HG02973 (cell line): ENCODE data around the gene ATP6V1B1.
"Not testable (repeated sequence)": the region's sequence is repeated elsewhere in the genome, so short reads cannot be mapped to it uniquely, and the experiment has no call there.

Experiments
- ATAC-seq: cut with Tn5 transposase; IDR thresholded peaks from one replicate; pipeline ENCODE4 v1.9.1; 2021; ENCODE audit warnings: moderate library complexity; ENCODE audit not compliant: unreplicated experiment

ATP6V1B1 gene

DNA sequence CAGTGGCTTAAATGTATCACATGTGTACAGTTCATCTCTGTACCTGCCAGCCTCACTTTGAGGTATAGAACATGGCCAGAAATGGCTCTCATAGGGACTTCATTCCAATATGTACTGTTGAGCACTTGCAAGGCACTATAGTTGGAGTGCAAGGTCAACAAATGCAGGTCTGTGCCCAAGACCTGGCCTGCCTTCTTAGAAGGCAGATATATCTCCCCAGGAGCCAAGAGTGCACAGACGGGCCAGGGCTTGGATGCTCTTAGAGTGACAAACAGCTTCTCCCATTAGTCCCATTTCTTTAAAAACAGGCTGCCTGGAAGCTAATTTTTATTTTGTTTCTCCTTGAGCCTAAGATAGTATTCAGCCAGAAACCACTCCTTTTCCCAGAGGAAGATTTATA, 51.7 kb downstream of the ATP6V1B1 start:
- ATAC-seq = no peak

DNA sequence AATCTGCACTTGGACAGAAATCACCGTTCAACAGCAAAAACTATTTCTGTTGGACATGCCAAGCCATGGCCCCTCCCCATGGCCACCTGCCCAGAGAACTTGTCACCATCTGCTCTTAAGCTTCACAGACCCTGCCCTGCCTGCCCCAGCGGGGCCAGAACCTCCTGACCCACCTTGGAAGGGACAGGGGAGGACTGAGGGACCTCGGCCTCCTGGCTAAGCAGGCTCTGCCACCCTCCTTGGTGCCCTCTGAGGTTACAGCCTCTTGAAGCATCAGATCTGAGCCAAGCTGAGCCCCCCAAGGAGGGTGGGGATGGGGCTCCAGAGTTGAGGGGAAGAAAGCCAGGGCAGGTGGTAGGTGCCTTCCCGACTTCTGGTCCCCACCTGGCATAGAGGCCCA, 52.5 kb downstream of the ATP6V1B1 start:
- ATAC-seq = no peak

DNA sequence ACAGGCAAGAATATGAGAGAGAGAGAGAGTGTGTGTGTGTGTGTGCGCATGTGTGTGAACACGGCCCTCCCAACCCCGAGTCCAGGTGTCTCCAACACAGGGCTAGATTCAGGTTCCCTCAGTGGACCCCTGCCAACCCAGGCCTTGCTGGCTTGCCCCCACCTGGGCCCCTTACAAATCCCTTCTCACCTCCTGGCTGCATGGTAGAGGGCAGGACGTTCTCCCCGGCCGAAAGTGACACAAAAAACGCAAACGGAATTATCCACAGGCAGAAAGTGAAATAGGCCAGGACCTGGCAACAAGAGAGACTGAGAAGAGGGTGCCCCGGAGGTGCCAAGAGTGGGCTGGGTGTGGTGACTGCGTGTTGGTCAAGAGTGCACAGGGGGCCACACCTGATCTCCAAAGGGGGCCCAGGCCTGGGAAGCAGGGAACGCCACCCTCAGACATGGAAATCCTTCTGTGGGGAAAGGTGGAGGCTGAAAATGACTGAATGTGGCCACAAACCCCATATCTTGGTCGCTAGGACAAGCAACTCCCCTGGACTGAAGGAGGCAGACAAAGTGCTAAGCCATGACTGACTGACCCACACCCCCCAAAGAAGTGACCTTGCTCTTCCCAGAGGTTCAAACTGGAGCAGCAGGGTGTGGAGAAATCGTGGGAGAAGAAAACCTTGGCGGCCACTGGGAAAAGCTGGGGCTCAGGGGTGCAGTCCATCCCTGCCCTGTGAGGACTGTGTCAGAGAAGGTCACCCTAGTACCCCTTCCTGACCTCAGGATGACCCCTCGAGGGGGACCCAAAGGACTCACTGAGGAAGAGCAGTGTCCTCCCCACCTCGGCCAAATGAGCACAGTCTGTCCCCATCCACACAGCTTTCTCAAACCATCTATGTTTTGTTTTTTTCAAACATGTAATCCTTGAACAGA, 53.3 kb downstream of the ATP6V1B1 start:
- no peak for ATAC-seq

DNA sequence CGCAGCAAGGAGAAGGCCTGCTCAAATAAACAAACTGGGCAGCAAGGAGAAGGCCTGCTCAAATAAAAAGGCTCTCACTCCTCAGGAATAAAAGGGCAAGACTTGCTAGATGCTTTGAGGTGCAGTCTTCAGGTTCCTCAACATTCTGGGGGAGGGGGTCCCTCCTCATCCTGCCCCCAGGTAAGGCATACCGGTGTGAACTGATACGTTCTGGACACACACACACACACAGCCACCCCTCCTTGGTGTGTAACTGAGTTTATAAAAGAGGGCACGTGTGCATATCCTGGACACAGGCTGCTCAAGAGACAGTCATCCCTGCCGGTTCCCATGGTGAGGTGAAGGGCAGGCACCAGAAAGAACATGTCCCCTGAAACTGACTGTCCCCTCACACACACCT, 54.5 kb downstream of the ATP6V1B1 start:
- ATAC-seq = no peak

DNA sequence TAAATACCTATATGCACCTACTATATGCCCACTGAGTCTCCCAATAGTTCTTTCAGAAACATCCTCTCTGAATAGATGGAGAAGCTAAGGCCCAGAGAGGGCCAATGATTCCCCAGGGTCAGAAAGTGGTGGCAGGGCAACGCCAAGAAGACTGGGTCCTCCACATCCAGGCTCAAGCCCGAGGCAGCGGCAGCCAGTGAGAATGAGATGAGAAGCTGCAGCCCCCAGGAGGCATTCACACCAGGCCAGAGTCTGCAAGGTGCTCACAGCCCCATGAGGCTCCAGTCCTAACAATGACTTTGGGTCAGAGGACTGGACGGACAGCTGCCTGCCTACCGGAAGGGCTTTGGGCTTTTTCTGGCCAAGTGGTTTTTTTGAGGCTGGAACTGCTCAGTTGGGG, 55.4 kb downstream of the ATP6V1B1 start:
- no peak for ATAC-seq

DNA sequence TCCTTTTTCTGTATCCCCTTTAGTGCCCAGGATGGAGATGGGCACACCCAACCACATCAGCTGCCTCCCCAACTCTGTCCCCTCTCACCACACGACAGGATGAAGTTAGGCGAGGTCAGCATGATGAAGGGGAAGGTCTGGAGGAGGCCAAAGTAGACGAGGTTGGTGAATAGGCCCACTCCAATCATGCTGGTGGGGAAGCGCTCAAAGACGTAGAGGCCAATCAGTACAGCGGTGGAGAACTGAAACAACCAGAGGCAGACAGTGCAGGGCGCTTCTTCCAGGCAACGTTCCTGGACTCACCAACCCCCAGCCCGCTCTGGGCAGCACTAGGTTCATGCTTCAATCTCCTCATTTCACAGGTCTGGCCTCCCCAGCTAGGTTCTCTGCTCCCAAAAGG, 56.0 kb downstream of the ATP6V1B1 start:
- ATAC-seq = no peak

DNA sequence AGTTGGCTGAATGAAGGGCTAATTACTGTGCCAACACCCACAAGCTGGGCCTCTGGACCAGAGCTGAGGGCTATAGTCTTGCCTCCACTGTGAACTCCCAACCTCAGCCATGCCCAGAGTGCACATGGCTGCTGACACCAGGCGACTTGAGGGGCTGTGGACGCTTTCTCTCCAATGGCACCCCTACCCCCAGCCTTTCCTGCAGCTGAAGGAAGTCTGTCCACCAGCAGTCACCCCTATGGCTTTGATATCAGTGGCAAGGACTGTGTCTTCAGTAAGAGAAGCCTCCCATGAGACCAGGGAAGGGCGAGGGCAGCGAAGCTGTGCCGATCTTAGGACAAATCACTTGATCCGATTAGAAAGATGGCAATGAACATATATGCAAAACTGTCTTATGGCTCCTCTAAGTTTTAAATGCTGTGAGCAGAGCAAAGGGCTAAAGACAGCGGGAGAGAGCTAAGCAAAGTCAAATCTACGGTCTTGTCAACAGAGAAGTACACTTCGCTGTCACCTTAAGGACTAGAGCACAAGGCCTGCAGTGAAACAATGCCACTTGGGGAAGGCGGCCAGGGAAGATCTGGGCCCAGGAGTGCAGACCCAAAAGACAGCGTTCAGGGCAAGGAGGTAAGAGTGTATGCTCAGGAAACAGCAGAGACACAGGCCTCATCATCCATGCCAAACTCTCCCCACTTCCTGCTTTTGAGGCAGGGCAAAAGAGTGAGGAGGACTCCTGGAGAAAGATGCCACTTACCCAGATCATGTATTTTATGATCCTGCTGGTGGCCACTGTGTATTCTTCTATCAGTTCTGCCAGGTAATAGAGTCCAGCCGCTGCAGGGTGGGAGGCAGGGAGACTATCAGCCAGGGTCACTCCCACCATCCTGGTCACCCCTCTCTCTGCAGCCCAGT, 57.5 kb downstream of the ATP6V1B1 start:
- no peak for ATAC-seq

DNA sequence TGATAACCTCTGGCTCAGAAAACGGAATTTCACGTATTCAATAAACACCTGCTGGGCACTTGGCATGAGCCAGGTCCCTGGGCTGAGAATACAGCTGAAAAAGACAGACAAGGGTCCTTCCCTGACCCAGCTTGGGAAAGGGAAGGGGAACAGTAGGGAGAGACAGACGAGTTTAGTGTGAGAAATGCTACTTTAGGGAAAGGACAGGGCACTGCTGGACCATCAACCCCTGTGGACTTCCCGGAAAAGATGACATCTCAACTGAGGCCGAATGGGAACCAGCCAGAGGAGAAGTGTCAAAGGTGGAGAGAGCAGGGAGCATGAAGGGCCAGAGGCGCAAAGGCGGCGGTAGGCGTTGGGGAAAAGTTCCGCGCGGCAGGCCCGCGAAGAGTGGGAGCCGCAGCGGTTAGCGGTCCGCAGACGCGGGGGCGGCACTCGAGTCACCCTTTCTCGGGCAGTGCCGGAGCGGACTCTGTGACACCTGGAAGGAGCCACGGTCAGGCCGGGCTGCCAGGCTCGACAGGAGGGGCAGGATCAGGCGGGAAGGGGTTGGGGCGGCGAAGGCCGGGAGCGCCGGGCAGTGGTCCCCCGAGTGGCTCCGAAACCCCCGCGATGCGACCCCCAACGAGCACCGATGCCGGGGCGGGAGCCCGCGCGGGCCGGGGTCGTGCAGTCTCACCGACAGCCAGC, 58.5 kb downstream of the ATP6V1B1 start:
- peak; percentile 31 for ATAC-seq

DNA sequence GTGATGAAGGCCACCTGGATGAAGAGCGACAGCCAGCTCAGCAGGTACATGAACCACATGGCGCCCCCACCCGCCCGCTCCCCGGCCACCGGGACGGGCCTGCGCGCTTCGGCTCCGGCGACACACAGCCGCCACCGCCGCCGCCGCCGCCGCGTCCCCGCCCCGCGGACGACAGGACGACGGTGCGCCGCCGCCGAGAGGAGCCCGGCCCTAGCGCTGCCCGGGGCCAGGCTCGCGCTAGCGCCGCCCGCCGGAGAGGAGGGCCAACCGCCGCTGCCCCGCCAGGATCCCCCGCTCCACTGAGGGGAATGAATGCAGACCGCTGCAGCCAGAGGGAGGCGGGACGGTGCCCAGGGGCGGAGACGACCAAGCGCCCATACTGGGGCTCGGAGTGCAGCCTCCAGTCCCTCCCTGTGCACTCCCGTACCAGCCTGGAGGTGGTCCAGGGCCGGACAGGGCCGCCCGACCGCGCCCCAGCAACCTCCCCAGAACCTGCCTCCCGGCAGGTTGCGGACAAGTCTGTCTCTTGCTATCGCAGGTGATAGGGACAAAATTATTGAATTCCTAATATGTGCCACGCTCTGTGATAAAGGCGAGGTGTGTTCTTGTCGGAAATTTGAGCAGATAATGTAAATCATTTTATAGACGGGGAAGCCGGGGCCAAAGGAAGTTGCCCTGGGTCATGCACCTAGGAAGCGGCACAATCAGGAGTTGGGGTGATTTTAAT, 59.2 kb downstream of the ATP6V1B1 start, which contains the start of gene TEX261:
Gene TEX261 (minus strand): TSS at position 175 of the 727 bp plus-strand sequence. CDS start 116 bp downstream, at position 59.
- ATAC-seq = peak; percentile 92

DNA sequence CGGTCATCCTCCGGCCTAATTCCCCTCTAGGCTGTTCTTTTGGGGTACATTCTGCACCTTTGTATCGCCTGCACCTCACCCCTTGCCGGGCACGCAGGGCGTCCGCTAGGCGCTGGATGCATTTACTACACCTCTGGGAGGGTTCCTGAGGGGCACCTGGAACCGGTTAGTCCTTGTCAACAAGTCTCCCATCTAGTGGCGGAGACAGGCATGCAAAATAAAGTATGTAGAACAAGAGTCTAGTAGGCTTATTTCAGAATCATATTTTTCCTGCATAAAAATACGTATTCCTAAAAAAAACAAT, 59.7 kb downstream of the ATP6V1B1 start:
- peak; percentile 38 for ATAC-seq

DNA sequence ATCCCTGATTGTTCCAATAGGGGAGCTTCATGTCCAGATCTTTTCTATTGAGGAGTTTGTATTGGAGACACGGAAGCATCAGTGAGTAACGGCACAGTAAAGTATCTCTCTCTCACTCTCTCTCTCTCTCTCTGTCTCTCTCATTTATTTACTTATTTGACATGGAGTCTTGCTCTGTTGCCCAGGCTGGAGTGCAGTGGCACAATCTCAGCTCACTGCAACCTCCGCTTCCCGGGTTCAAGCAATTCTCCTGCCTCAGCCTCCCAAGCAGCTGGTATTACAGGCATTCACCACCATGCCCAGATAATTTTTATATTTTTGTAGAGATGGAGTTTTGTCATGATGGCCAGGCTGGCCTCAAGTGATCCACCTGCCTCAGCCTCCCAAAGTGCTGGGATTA, 63.2 kb downstream of the ATP6V1B1 start:
- ATAC-seq = not testable (repeated sequence)

DNA sequence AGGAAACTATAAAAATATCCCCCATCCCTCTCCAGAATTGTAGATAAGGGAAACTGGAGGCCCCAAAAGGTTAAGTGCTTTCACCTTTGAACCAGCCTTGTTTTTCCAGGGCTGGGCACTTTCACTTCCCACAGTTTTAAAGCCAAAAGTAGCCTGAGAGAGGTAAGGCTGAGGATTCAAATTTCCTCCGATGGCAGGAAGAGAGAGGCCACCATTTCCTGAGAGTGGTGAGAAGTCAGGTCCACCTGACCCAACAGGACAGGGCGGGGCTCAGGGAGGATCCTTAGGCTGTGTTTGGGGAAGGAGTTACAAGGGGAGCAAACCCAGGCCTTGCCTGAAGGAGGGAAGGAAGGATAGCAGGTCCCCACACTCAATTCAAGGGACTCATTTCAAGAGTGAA, 63.7 kb downstream of the ATP6V1B1 start:
- no peak for ATAC-seq

DNA sequence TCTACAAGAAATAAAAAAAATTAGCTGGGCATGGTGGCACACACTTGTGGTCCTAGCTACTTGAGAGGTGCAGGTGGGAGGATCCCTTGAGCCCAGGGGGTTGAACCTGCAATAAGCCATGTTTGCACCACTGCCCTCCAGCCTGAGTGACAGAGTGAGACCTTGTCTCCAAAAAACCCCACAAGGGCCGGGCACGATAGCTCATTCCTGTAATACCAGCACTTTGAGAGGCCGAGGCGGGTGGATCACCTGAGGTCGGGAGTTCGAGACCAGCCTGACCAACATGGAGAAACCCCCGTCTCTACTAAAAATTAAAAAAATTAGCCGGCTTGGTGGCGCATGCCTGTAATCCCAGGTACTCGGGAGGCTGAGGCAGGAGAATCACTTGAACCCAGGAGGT, 64.2 kb downstream of the ATP6V1B1 start:
- not testable (repeated sequence) for ATAC-seq

DNA sequence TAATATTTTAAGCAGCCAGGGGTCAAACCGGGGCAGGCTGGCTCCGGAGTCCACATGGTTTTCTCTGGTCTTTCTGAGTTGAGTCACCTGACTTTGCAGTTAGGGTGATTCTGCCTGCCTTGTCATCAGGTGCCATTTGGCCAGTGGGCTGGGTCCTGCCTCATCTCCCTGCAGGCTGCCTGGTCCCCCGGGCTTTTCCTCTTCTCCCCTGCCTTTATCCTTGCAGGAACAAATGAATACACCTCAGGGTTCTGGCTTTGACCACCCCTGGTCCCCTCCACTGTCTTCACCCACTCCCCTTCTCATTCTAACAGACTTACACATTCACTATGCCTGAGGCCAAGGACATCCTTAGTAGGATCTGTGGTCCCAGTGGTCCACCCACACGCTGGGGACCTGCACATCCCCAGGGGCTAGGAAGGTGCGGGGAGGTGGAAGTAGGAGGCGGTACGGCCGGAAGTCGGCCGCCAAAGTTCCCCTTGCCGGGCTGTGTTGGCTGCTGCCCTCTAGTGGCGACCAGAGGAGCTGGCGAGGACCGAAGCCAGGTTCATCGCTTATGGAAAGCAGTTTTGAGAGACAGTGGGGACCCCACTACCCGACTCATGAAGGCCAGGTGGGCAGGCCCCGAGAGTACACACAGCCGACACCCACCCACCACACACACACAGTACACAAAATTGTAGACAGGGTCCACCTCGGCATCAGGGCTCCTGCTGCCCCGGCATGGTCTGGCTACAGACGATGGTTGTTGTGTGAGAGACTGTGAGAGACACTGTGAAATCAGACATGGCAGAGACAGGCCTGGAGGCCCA, 65.3 kb downstream of the ATP6V1B1 start:
- peak; percentile 85 for ATAC-seq

DNA sequence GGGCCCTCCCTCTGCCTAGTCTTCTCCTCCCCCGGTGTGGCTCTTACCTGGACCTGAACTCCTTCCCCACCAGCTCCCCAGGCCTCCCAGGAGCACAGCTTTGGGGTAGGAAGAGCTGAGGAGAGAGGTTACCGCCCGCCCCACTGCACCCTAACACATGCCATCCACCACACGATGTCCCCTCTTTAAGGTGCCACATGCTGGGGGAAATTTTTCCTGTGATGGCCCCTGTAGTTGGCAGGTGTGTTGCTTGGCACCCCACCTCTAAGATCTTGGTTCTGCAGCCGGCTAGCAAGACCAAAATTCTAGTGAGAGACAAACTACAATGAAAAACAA, 65.9 kb downstream of the ATP6V1B1 start:
- no peak for ATAC-seq

DNA sequence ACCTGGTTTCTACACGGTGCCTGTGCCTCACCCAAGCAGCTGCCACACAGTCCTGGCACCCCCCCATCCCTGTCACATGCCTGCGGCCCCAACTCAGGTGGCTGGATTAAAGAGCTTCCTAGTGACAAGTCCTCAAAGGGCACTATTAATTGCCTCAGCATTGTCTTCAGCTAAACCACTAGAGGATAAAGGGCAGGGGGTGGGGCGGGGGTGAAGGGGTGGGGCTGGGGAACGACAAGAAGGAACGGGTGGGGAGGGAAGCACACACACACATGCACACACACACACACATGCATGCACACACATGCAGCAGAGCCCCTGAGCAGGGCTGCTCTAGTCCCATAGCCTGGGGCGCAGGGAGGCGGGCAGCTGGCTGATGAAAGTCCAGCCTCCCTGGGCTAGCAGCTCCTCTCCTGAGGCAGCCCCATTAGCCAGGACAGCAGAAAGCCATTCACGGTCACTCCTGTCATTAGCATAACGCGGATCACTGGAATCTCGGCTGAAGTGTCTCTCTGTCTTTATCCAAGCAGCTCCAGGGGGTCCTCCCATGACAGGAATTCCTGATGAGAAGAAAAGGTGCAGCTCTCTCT, 66.4 kb downstream of the ATP6V1B1 start:
- ATAC-seq = no peak

DNA sequence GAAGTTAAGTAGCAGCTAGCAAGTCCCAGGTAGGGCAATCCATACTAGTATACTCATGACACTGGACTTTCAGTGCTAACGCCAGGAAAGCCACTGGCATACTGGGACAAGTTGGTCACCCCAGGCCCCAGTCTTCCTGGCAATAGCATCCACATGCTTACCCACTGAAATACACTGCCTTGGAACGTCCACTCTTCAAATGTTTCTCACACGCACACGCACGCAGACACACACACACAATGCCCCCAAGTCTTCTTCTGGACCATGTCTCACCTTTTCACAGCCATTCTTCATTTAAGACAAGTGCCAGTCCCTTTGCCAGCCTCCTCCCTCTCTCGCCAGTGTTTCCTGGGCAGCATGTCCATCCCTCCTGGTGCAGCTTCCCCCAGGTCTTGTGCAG, 67.7 kb downstream of the ATP6V1B1 start:
- no peak for ATAC-seq

DNA sequence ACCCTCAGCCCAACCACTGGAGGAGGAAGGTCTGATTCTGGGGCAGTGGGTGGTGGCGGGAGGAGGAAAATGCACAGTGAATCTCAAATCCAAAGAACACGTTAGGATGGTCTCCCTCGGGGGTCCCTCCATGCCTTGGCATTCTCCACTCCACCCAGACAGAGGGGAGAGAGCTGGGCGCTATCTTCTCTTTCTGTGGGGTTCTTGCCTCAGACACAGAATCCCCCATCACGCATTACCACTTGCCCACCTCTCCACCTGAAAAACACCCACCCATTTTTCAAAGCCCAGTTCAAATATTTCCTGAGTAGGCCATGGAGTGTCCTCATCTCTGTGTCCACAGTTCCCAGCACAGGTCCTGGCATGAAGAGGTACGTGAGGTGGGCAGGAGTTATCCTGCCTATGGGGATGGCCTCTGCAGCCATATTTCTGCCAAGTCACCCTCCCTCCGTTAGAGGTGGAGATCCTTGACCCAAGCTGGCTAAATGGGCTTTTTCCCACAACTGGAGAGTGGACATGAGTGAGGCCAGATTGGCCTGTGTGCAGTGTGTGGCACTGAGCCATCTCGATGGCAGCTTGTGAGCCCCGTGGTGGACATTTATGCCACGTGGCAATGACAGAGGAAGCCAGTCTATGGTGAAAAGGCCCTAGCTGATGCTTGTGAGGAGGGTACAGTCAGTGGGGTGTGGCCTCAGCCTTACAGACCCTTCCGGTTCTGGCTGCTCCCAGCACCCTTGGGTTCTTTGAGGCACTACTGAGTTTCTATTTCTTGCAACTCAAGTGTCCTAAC, 68.5 kb downstream of the ATP6V1B1 start:
- no peak for ATAC-seq

DNA sequence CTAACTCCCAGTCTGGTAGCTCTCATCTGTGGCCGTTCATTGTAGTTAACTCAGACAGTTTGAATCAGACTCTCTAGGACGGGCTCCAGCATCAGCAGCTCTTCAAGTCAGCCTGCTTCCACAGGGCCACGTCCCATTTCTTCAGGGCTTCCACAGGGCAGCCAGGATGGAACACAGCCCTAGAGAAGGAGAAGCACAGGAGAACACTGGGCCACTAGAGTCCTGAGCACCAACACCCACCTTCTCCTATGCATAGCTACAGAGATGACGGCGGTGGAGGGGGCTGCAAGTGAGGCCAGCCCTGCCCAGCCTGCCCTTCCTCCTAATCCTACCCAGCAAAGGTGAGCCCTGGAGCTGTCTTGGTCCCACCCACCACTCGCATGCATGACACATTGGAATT, 69.2 kb downstream of the ATP6V1B1 start:
- no peak for ATAC-seq
